Osteocyte (in vitro differentiated cells): ENCODE results near the gene SERPINB3. TPM values are rescaled to one million over a fixed set of nuclear protein-coding genes. Genes with fewer than 3 reads are reported as not detected.
"Not testable (repeated sequence)": the region's sequence is repeated elsewhere in the genome, so short reads cannot be mapped to it uniquely, and the experiment has no call there.

Source experiments
- DNase-seq: peaks from one replicate; pipeline ENCODE4 v3.0.0; 2021; ENCODE audit warnings: mixed read lengths; ENCODE audit not compliant: unreplicated experiment; ENCODE audit errors: extremely low spot score
- H3K27ac Mint-ChIP-seq: one replicate; pipeline ENCODE4 v1.8.0; 2021; ENCODE audit warnings: mild to moderate bottlenecking, mixed read lengths; ENCODE audit not compliant: unreplicated experiment
- H3K27me3 Mint-ChIP-seq: one replicate; pipeline ENCODE4 v1.8.0; 2021; ENCODE audit warnings: mixed read lengths; ENCODE audit not compliant: unreplicated experiment
- H3K36me3 Mint-ChIP-seq: one replicate; pipeline ENCODE4 v1.8.0; 2021; ENCODE audit warnings: mixed read lengths; ENCODE audit not compliant: unreplicated experiment
- H3K4me1 Mint-ChIP-seq: one replicate; pipeline ENCODE4 v1.8.0; 2021; ENCODE audit warnings: mixed read lengths; ENCODE audit not compliant: unreplicated experiment
- H3K4me3 Mint-ChIP-seq: one replicate; pipeline ENCODE4 v1.8.0; 2021; ENCODE audit warnings: mild to moderate bottlenecking, moderate library complexity, mixed read lengths; ENCODE audit not compliant: unreplicated experiment
- H3K9me3 Mint-ChIP-seq: one replicate; pipeline ENCODE4 v1.8.0; 2021; ENCODE audit warnings: mixed read lengths; ENCODE audit not compliant: unreplicated experiment
- long read RNA-seq: library from polyadenylated mRNA; unstranded; transcript quantifications from one replicate; pipeline ENCODE4 v2.0.0, GENCODE V29; 2021
- total RNA-seq: library from RNA; stranded (reverse); gene quantifications from 2 replicates; pipeline ENCODE4 v1.2.1, GENCODE V29; 2021
- TF ChIP-seq, protein P1 (sequence below): fragments of 200-600 bp; sonication (generic); IDR thresholded peaks from 2 replicates; pipeline ENCODE4 v1.5.0; 2021; ENCODE audit warnings: antibody characterized with exemption, mild to moderate bottlenecking, moderate library complexity

SERPINB3 gene
- not detected in 2 replicates for total RNA-seq
- long read RNA-seq: 0 reads

DNA sequence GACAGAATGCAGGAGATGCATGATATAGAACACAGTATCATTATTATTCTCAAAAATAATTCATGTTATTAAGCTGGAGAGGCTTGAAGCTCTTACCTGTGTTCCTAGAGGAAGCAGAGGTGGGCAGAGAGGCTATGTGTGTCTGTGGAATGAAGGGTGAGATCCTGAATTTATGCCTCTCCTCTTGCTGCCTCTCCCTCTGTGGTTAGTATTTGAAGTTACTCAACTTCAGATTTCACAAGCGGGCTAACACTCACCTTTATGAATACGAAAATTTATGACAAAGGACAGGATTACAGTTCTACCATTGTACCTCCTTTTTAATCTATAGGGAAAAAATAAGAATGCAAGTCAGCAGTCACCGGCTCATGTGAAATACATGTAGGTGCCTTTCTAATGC, at the start of gene SERPINB3:
Gene SERPINB3, minus strand, starts transcription at position 144 of the 400 bp plus-strand sequence. CDS start 677 bp downstream, outside the sequence.
- H3K36me3 Mint-ChIP-seq, H3K27me3 Mint-ChIP-seq, DNase-seq, H3K4me1 Mint-ChIP-seq, H3K9me3 Mint-ChIP-seq, H3K27ac Mint-ChIP-seq, H3K4me3 Mint-ChIP-seq: not testable (repeated sequence)

DNA sequence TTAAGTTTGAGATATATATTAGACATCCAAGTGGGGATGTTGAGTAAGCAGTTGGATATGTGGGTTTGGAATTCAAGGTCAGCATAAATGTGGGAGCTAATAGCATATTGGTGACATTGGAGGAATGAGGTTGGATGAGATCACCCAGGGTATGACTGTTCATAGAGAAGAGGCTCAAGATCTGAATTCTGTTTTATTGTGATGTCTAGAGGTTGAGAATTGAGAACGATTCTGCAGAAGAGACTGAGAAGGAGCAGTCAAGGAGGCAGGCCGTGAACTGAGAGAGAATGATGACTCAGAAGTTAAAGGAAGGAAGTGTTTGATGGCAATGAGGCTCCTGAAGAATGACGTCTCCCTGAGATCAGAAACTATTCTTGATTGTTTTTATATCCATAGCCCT, 47.0 kb upstream of the SERPINB3 start:
- Mint-ChIP-seq H3K36me3 (no peaks in the 10 kb centered on the region), H3K27me3 (no peaks in the 10 kb centered on the region), H3K4me1 (no peaks in the 10 kb centered on the region), H3K9me3 (peaks cover 6% of the 10 kb centered on the region), H3K4me3 (no peak overlapping the region), H3K27ac (no peak overlapping the region)
- TF ChIP-seq, protein P1, sequence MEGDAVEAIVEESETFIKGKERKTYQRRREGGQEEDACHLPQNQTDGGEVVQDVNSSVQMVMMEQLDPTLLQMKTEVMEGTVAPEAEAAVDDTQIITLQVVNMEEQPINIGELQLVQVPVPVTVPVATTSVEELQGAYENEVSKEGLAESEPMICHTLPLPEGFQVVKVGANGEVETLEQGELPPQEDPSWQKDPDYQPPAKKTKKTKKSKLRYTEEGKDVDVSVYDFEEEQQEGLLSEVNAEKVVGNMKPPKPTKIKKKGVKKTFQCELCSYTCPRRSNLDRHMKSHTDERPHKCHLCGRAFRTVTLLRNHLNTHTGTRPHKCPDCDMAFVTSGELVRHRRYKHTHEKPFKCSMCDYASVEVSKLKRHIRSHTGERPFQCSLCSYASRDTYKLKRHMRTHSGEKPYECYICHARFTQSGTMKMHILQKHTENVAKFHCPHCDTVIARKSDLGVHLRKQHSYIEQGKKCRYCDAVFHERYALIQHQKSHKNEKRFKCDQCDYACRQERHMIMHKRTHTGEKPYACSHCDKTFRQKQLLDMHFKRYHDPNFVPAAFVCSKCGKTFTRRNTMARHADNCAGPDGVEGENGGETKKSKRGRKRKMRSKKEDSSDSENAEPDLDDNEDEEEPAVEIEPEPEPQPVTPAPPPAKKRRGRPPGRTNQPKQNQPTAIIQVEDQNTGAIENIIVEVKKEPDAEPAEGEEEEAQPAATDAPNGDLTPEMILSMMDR: no peak
- DNase-seq: no peak

DNA sequence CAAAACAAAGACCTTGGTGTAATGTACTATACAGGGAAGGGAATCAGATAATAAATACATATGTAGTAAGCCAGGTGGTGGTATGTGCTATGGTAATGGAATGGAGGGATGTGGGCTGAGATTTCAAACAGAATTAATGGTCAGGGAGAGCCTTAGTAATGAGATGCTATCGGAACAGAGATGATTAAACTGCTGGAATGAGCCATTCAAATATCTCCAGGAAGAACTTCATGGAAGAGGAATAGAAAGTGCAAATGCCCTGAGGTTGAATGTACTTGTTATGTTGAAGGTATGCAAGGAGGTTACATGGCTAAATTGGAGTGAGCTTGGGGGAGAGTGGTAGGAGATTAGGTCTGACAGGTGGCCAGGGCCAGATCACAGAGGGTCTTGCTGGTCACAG, 46.1 kb upstream of the SERPINB3 start:
- Mint-ChIP-seq H3K36me3 (no peaks in the 10 kb centered on the region), H3K4me1 (no peaks in the 10 kb centered on the region), H3K27ac (no peak overlapping the region), H3K9me3 (peaks cover under 1% of the 10 kb centered on the region), H3K27me3 (peaks cover 2% of the 10 kb centered on the region), H3K4me3 (no peak overlapping the region)
- DNase-seq: no peak
- TF ChIP-seq, protein P1: no peak

DNA sequence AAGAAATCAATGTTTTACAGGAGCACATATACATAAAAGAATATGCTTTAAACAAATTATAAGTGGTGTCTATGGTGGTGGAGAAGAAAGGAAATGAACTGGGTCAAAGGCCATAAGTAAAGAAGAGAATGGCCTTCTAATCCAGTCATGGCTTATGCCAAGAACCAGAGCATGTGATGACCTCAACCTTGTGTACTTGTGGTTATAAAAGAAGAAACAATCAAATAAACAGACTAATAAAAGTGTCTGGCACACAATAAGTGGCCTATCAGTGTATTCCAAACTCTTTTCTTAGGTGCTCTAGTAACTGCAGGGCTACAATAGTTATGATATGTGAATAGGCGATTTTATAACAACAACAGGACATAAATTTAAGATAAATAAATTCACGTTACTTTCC, 43.7 kb upstream of the SERPINB3 start:
- no peaks in the 10 kb centered on the region for H3K9me3 Mint-ChIP-seq

DNA sequence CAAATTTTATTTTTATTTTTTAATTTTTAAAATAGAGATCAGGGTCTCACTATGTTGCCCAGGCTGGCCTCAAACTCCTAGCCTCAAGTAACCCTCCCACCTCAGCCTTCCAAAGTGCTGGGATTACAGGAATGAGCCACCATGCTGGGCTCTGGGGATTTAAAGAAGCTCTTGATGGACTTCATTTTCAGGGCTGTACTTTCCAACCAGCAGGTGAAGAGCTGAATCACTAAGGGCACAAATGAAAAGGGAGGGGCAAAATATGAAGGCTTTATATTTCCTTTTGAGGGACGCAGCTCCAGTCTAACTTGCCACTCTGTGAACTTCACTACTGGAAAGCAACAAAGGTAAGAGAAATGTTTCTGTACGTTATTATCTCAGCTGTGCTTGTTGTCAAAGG, 41.0 kb upstream of the SERPINB3 start, which contains the start of gene SERPINB11:
Gene SERPINB11, plus strand, starts transcription at position 301 of the 400 bp plus-strand sequence. CDS start 7,234 bp downstream, outside the sequence.
- DNase-seq: no peak
- peaks cover 2% of the 10 kb centered on the region for H3K27me3 Mint-ChIP-seq
- no peak within 1 kb of the TSS for H3K4me3 Mint-ChIP-seq
- H3K36me3 Mint-ChIP-seq: no peaks in the 10 kb centered on the region
- H3K4me1 Mint-ChIP-seq: no peaks in the 10 kb centered on the region
- H3K9me3 Mint-ChIP-seq: no peaks in the 10 kb centered on the region
- TF ChIP-seq, protein P1: no peak
- H3K27ac Mint-ChIP-seq: no peak within 1 kb of the TSS

More for the DNA sequence above, 43.7 kb upstream of the SERPINB3 start:
- DNase-seq: no peak
- H3K36me3 Mint-ChIP-seq: no peaks in the 10 kb centered on the region
- no peak overlapping the region for H3K27ac Mint-ChIP-seq
- H3K27me3 Mint-ChIP-seq: peaks cover 2% of the 10 kb centered on the region
- H3K4me1 Mint-ChIP-seq: no peaks in the 10 kb centered on the region
- TF ChIP-seq, protein P1: no peak
- H3K4me3 Mint-ChIP-seq: no peak overlapping the region

DNA sequence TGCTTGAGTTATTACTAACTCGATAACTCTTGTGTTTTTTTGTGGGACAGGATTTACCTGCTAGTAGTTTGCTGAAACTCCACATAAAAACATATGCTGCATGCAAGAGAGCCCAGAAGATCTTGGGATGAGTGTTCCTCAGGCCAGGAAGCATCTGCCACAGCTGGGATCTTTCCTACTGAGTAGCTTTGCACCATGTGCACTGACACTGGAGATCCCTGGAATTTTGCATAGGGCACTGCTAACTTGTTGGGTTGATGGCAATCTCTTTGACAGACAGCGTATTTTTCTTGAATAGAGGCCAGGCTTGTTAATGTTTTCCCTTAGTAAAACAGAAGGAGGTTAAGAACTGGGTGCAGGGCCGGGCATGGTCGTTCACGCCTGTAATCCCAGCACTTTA, 40.3 kb upstream of the SERPINB3 start:
- H3K36me3 Mint-ChIP-seq: no peaks in the 10 kb centered on the region
- TF ChIP-seq, protein P1: no peak
- H3K4me3 Mint-ChIP-seq: no peak overlapping the region
- no peaks in the 10 kb centered on the region for H3K9me3 Mint-ChIP-seq
- H3K4me1 Mint-ChIP-seq: no peaks in the 10 kb centered on the region
- no peak overlapping the region for H3K27ac Mint-ChIP-seq
- H3K27me3 Mint-ChIP-seq: peaks cover 2% of the 10 kb centered on the region
- DNase-seq: no peak
